HEK293T (cell line): Measurements from ENCODE around the gene ADAMTS15.

Experiments used
- BHLHE40 ChIP-seq: fragments of 450-650 bp; IDR thresholded peaks from 2 replicates; pipeline ENCODE4 v1.6.1; 2016; ENCODE audit warnings: mild to moderate bottlenecking, moderate library complexity, borderline replicate concordance
- CTBP1 ChIP-seq: fragments of 450-650 bp; IDR thresholded peaks from 2 replicates; pipeline ENCODE4 v1.6.1; 2016; ENCODE audit warnings: borderline replicate concordance
- FOXK2 ChIP-seq: fragments of 450-650 bp; IDR thresholded peaks from 2 replicates; pipeline ENCODE4 v1.6.1; 2016; ENCODE audit warnings: mild to moderate bottlenecking
- FOXM1 ChIP-seq: fragments of 450-650 bp; IDR thresholded peaks from 2 replicates; pipeline ENCODE4 v1.6.1; 2017; ENCODE audit warnings: mild to moderate bottlenecking, borderline replicate concordance
- HDGF ChIP-seq: fragments of 450-650 bp; IDR thresholded peaks from 2 replicates; pipeline ENCODE4 v1.6.1; 2017; ENCODE audit warnings: antibody characterized with exemption, borderline replicate concordance
- SP1 ChIP-seq: fragments of 450-650 bp; IDR thresholded peaks from 2 replicates; pipeline ENCODE4 v1.6.1; 2017
- TARDBP ChIP-seq: fragments of 450-650 bp; IDR thresholded peaks from 2 replicates; pipeline ENCODE4 v1.6.1; 2016

- TF ChIP-seq HDGF (no peak), CTBP1 (no peak), FOXK2 (no peak), SP1 (no peak), FOXM1 (no peak), BHLHE40 (no peak), TARDBP (no peak)
Observed at GRCh38 chr11:130504317-130504716, 55.9 kb downstream of the ADAMTS15 start.
